ENCODE data around the gene CPA2. TPM values are rescaled to one million over a fixed set of nuclear protein-coding genes. Genes with fewer than 3 reads are reported as not detected.

Gene CPA2
- total RNA-seq (1 to 10 TPM in 2 of 7 donors, under 1 TPM in 2, not detected in 3; 0.22 to 3.6 (median 2.1) TPM), polyA plus RNA-seq (under 1 TPM in 1 of 2 donors, not detected in 1; 0.05 TPM)
- long read RNA-seq, donor 1 = 0 reads
- long read RNA-seq, donor 2 = 0 reads
- long read RNA-seq, donor 3 = 0 reads

- Histone ChIP-seq H3K27ac (no peak within 1 kb of the TSS), H3K4me3 (no peak within 1 kb of the TSS), H3K4me1 (ENCODE audit: insufficient read depth) (no peaks in the 10 kb centered on the region), H3K36me3 (no peaks in the 10 kb centered on the region), H3K27me3 (no peaks in the 10 kb centered on the region), H3K9me3 (no peaks in the 10 kb centered on the region)
- DNase-seq = no peak
- intact Hi-C loops (cut with DNase I) = no loop called here
- WGBS, 3 donors = 85 to 92% (median 90%) methylated on average over 3 of the region's 3 CpGs
- no peak for TF ChIP-seq POLR2A (IDR thresholded peaks at IDR 0.05)
- no peak for TF ChIP-seq EP300 (IDR thresholded peaks at IDR 0.05)
- no peak for TF ChIP-seq CTCF (IDR thresholded peaks at IDR 0.05)
These were observed at the start of gene CPA2 for GRCh38 chr7:130266258-130266960. CPA2 (plus strand) TSS chr7:130266863; CDS start chr7:130266882, 19 bp downstream.

GRCh38 chr7:130218806-130219620 is 47.6 kb upstream of the CPA2 start:
- H3K36me3 ChIP-seq = no peaks in the 10 kb centered on the region
- no peak for DNase-seq
- no peak overlapping the region for H3K27ac ChIP-seq
- intact Hi-C loops (cut with DNase I) = no loop called here
- H3K4me3 ChIP-seq = no peak overlapping the region
- no peaks in the 10 kb centered on the region for H3K27me3 ChIP-seq
- TF ChIP-seq CTCF (IDR thresholded peaks at IDR 0.05) (no peak), EP300 (IDR thresholded peaks at IDR 0.05) (no peak), POLR2A (IDR thresholded peaks at IDR 0.05) (no peak)
- no peaks in the 10 kb centered on the region for H3K4me1 ChIP-seq (ENCODE audit: insufficient read depth)
- H3K9me3 ChIP-seq = no peaks in the 10 kb centered on the region
- WGBS, 3 donors = 90 to 93% (median 91%) methylated on average over 5 of the region's 5 CpGs

- H3K27me3 ChIP-seq = no peaks in the 10 kb centered on the region
- no peak overlapping the region for H3K4me3 ChIP-seq
- TF ChIP-seq EP300 (IDR thresholded peaks at IDR 0.05) = no peak
- TF ChIP-seq POLR2A (IDR thresholded peaks at IDR 0.05) = no peak
- TF ChIP-seq CTCF (IDR thresholded peaks at IDR 0.05) = no peak
- no peaks in the 10 kb centered on the region for H3K9me3 ChIP-seq
- no peaks in the 10 kb centered on the region for H3K4me1 ChIP-seq (ENCODE audit: insufficient read depth)
- no peak for DNase-seq
- H3K27ac ChIP-seq = no peak overlapping the region
- intact Hi-C loops (cut with DNase I) = no loop called here
- no peaks in the 10 kb centered on the region for H3K36me3 ChIP-seq
- 88 to 93% (median 90%) methylated on average over 9 of the region's 9 CpGs for WGBS, 3 donors
These were observed 46.8 kb upstream of the CPA2 start for GRCh38 chr7:130219871-130220270.

- no peaks in the 10 kb centered on the region for H3K4me1 ChIP-seq (ENCODE audit: insufficient read depth)
- H3K4me3 ChIP-seq = no peak overlapping the region
- WGBS, 3 donors = 92 to 95% (median 92%) methylated on average over 4 of the region's 4 CpGs
- DNase-seq = no peak
- H3K36me3 ChIP-seq = no peaks in the 10 kb centered on the region
- intact Hi-C loops (cut with DNase I) = no loop called here
- no peaks in the 10 kb centered on the region for H3K9me3 ChIP-seq
- H3K27ac ChIP-seq = no peak overlapping the region
- no peaks in the 10 kb centered on the region for H3K27me3 ChIP-seq
- no peak for TF ChIP-seq EP300 (IDR thresholded peaks at IDR 0.05)
These were observed 44.9 kb upstream of the CPA2 start for GRCh38 chr7:130221746-130222145.
